Loucy (cell line): ENCODE results near the gene GJB6.
A peak's percentile ranks its signal among the peaks of the same experiment; 100 is the strongest.

Experiments used
- H2AFZ ChIP-seq: fragments of 200-600 bp; sonication (generic); 2 replicates; pipeline ENCODE4 v1.6.0; 2016; ENCODE audit warnings: antibody characterized with exemption, mild to moderate bottlenecking, low read length, moderate library complexity
- H3F3A ChIP-seq: fragments of 200-600 bp; 2 replicates; pipeline ENCODE4 v1.6.0; 2016; ENCODE audit warnings: antibody characterized with exemption, low read depth, mild to moderate bottlenecking
- H3K27me3 ChIP-seq: fragments of 200-600 bp; sonication (generic); 2 replicates; pipeline ENCODE4 v1.6.1; 2014; ENCODE audit warnings: low read length, mild to moderate bottlenecking; ENCODE audit not compliant: insufficient read depth, poor library complexity, severe bottlenecking
- H3K36me3 ChIP-seq: fragments of 200-600 bp; sonication (generic); 2 replicates; pipeline ENCODE4 v1.6.1; 2016; ENCODE audit warnings: low read length; ENCODE audit not compliant: insufficient read depth
- H3K4me1 ChIP-seq: fragments of 200-600 bp; sonication (generic); 2 replicates; pipeline ENCODE4 v1.5.1; 2014; ENCODE audit warnings: low read length, mild to moderate bottlenecking; ENCODE audit not compliant: insufficient read depth, poor library complexity, severe bottlenecking
- H3K4me2 ChIP-seq: fragments of 200-600 bp; sonication (generic); 2 replicates; pipeline ENCODE4 v1.6.0; 2014; ENCODE audit warnings: antibody characterized with exemption, low read length, low read depth, mild to moderate bottlenecking; ENCODE audit not compliant: poor library complexity, severe bottlenecking
- H3K4me3 ChIP-seq: fragments of 200-600 bp; sonication (generic); 2 replicates; pipeline ENCODE4 v1.5.1; 2014; ENCODE audit warnings: low read length, mild to moderate bottlenecking, mixed read lengths; ENCODE audit not compliant: poor library complexity, severe bottlenecking
- H3K79me2 ChIP-seq: fragments of 200-600 bp; sonication (generic); 2 replicates; pipeline ENCODE4 v1.6.1; 2014; ENCODE audit warnings: low read length; ENCODE audit not compliant: insufficient read depth
- H3K9ac ChIP-seq: fragments of 200-600 bp; sonication (generic); 2 replicates; pipeline ENCODE4 v1.6.0; 2014; ENCODE audit warnings: mild to moderate bottlenecking, low read depth, low read length, moderate library complexity; ENCODE audit not compliant: poor library complexity, severe bottlenecking
- H3K9me2 ChIP-seq: fragments of 200-600 bp; sonication (generic); replicated peaks from 2 replicates; pipeline ENCODE4 v1.6.1; 2016; ENCODE audit warnings: low read depth, low read length, mixed read lengths
- H3K9me3 ChIP-seq: fragments of 200-600 bp; sonication (generic); 2 replicates; pipeline ENCODE4 v1.6.1; 2014; ENCODE audit warnings: mild to moderate bottlenecking, antibody characterized with exemption, low read length, low read depth; ENCODE audit not compliant: insufficient read depth
- H4K20me1 ChIP-seq: fragments of 200-600 bp; sonication (generic); 2 replicates; pipeline ENCODE4 v1.6.0; 2014; ENCODE audit warnings: antibody characterized with exemption, low read length, mild to moderate bottlenecking; ENCODE audit not compliant: insufficient read depth, poor library complexity, severe bottlenecking
- CTCF ChIP-seq: fragments of 200-600 bp; sonication (generic); conservative IDR thresholded peaks from 2 replicates; pipeline ENCODE4 v1.5.1; 2014; ENCODE audit warnings: mild to moderate bottlenecking, antibody characterized with exemption, low read length
- EZH2phosphoT487 ChIP-seq: fragments of 200-600 bp; IDR thresholded peaks from 2 replicates; pipeline ENCODE4 v1.6.1; 2018; ENCODE audit warnings: antibody characterized with exemption, mild to moderate bottlenecking, moderate library complexity, borderline replicate concordance

The GJB6 gene

DNA sequence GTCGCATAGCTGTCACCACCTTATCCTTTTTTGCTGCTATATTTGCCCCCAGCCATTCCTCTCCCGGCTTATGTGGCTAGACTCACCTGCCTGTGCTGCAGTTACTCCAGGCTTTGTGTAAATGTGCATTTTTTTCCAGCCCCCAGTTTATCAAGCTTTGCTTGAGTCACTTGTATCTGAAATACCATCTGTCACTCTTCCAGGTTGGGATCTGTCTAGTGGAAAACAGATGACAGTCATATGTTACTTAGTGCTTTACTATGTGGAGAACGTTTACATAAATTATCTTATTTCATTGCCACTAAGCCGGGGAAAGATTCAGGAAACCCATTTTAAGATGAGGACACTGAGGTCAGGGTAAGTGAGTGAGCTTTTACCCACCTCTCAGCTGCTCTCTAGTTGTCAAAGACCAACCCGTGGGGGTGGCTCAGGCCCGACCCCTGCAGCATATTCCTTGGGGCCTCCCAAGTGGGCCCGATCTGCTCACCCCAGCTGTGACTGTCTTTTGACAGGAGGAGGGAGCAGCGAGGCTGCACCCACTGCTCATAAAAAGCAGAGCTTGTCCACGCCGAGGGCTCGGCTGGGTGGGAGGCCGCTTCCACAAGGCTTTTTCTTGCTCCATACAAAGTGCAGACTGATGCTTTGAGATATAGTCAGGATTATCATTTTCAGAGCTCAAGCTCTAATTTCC, 46.6 kb downstream of the GJB6 start:
- Histone ChIP-seq H3K4me1 (no peaks in the 10 kb centered on the region), H3K9me3 (no peaks in the 10 kb centered on the region), H3K9ac (no peak overlapping the region), H3K36me3 (no peaks in the 10 kb centered on the region), H2AFZ (no peak overlapping the region), H3F3A (no peaks in the 10 kb centered on the region), H3K4me2 (no peak overlapping the region), H4K20me1 (no peaks in the 10 kb centered on the region), H3K27me3 (no peaks in the 10 kb centered on the region), H3K79me2 (no peaks in the 10 kb centered on the region), H3K4me3 (no peak overlapping the region), H3K9me2 (no peaks in the 10 kb centered on the region)
- TF ChIP-seq EZH2phosphoT487 = no peak
- TF ChIP-seq CTCF = no peak

DNA sequence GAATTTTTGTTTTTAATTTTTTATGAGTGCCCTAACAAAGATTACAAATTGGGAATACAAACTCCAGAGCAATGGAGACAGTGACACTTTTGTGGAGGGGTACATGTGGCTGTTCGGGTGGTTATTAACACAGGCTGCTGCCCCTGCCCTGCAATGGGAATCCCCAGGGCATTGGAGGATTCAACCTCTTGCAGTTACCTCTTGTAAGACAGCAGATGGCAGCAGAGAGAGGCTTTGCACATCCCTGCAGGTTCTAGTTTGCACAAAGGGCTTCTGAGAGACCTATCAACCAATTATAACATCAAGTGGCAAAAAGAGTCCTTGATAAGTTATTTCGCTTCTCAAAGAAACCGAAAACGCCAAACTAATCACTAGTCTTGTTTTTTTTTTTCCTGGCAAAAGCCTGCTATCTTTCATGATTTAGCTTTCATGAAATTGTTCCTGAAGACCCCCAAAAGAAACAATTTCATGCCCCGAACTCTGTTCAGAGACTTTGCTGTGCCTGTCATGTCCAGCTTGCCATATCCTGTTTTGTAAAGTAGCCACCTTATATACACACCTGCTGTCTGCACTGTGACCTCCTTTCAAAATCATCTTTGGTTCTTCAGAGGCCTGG, 49.8 kb downstream of the GJB6 start:
- Histone ChIP-seq H3K9me3 (no peaks in the 10 kb centered on the region), H3F3A (no peaks in the 10 kb centered on the region), H3K36me3 (no peaks in the 10 kb centered on the region), H2AFZ (peak overlapping the region; percentile 11; the same call in 1 of the 2 replicates), H3K9me2 (no peaks in the 10 kb centered on the region), H3K27me3 (no peaks in the 10 kb centered on the region), H3K79me2 (no peaks in the 10 kb centered on the region), H3K4me3 (no peak overlapping the region), H3K4me1 (no peaks in the 10 kb centered on the region), H4K20me1 (no peaks in the 10 kb centered on the region), H3K9ac (no peak overlapping the region), H3K4me2 (no peak overlapping the region)
- TF ChIP-seq EZH2phosphoT487 (no peak), CTCF (peak; percentile 83)

DNA sequence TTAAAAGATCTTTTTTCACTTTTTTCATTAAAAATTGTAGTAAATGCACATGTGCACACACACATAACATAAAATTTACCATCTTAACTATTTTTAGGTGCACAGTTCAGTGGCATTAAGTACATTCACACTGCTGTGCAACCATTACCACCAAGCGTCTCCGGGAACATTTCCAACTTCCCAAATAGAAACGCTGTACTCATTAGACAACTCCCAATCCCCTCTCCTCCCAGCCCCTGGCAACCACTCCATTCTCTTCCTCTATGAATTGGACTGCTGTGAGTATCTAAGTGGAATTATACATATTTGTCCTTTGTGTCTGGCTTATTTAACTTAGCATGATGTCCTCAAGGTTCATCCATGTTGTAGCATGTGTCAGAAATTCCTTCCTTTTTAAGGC, 50.9 kb downstream of the GJB6 start:
- no peaks in the 10 kb centered on the region for H3K79me2 ChIP-seq
- no peaks in the 10 kb centered on the region for H3F3A ChIP-seq
- TF ChIP-seq CTCF (no peak), EZH2phosphoT487 (no peak)
- H3K9me3 ChIP-seq = no peaks in the 10 kb centered on the region
- H3K4me3 ChIP-seq = no peak overlapping the region
- no peak overlapping the region for H3K9ac ChIP-seq
- H3K36me3 ChIP-seq = no peaks in the 10 kb centered on the region
- H3K4me1 ChIP-seq = no peaks in the 10 kb centered on the region
- H2AFZ ChIP-seq = no peak overlapping the region
- no peaks in the 10 kb centered on the region for H4K20me1 ChIP-seq
- H3K27me3 ChIP-seq = no peaks in the 10 kb centered on the region
- H3K4me2 ChIP-seq = no peak overlapping the region
- H3K9me2 ChIP-seq = no peaks in the 10 kb centered on the region
